GM12874 (cell line): ENCODE data around the gene ANKRD49.

ENCODE experiments used
- CTCF ChIP-seq: IDR thresholded peaks from 2 replicates; pipeline ENCODE4 v1.5.1; 2011; ENCODE audit warnings: low read depth, mild to moderate bottlenecking, control low read depth, low read length, moderate library complexity; ENCODE audit not compliant: insufficient read depth

ANKRD49 gene

GRCh38 chr11:94511932-94512781 lies 18.4 kb downstream of the ANKRD49 start, which contains the start of gene C11orf97:
Gene C11orf97, plus strand, starts transcription at chr11:94512461. Its CDS starts 68 bp downstream, at chr11:94512529.
- no peak for TF ChIP-seq CTCF

GRCh38 chr11:94513091-94513490 lies 19.3 kb downstream of the ANKRD49 start:
- no peak for TF ChIP-seq CTCF

- TF ChIP-seq CTCF = no peak
Observed at GRCh38 chr11:94515398-94515797, 21.6 kb downstream of the ANKRD49 start.

GRCh38 chr11:94516725-94517124 lies 22.9 kb downstream of the ANKRD49 start:
- TF ChIP-seq CTCF = no peak

GRCh38 chr11:94518300-94518699 lies 24.5 kb downstream of the ANKRD49 start:
- no peak for TF ChIP-seq CTCF

GRCh38 chr11:94519478-94520084 lies 25.8 kb downstream of the ANKRD49 start:
- TF ChIP-seq CTCF = 0 out of 2 replicates have a peak, but pooled peaks have one; percentile 12

- peak; percentile 41; the same call in 1 of the 2 replicates for TF ChIP-seq CTCF
Observed at GRCh38 chr11:94521684-94522083, 27.9 kb downstream of the ANKRD49 start.
